Spleen (tissue), 11 donors: ENCODE measurements around the gene CMTM8. TPM values are rescaled to one million over a fixed set of nuclear protein-coding genes. Genes with fewer than 3 reads are reported as not detected.

Experiments used
- DNase-seq: peaks from one replicate; pipeline ENCODE4 v3.0.0-alpha.2; 2020
- H3K27ac ChIP-seq, 8 donors: fragments of 200-600 bp; sonication (generic) in 7 of 8; 1 replicate in 4 of 8; 2 replicates in 4 of 8; pipeline versions ENCODE4 v1.5.0 to v1.8.0; 2016 to 2021; ENCODE audit warnings: inconsistent platforms in 4 of 8, mild to moderate bottlenecking in 4 of 8, moderate library complexity in 1 of 8
- H3K27me3 ChIP-seq, 7 donors: fragments of 200-600 bp; sonication (generic) in 6 of 7; replicated peaks in 1 of 7; 1 replicate in 4 of 7; 2 replicates in 3 of 7; pipeline versions ENCODE4 v1.5.0 to v1.8.0; 2016 to 2021; ENCODE audit warnings: inconsistent platforms in 3 of 7, mild to moderate bottlenecking in 1 of 7
- H3K36me3 ChIP-seq, 6 donors: fragments of 200-600 bp; sonication (generic) in 5 of 6; 1 replicate in 4 of 6; 2 replicates in 2 of 6; pipeline versions ENCODE4 v1.5.0 to v1.8.0; 2016 to 2021; ENCODE audit warnings: inconsistent platforms in 2 of 6
- H3K4me1 ChIP-seq, 6 donors: fragments of 200-600 bp; sonication (generic) in 5 of 6; 1 replicate in 3 of 6; 2 replicates in 3 of 6; pipeline versions ENCODE4 v1.5.0 to v1.8.0; 2016 to 2021; ENCODE audit warnings: inconsistent platforms in 3 of 6
- H3K4me3 ChIP-seq, 8 donors: fragments of 200-600 bp; sonication (generic) in 7 of 8; 1 replicate in 4 of 8; 2 replicates in 4 of 8; pipeline versions ENCODE4 v1.5.0 to v1.8.0; 2016 to 2021; ENCODE audit warnings: inconsistent platforms in 4 of 8, mild to moderate bottlenecking in 4 of 8, moderate library complexity in 2 of 8
- H3K9me3 ChIP-seq, 8 donors: fragments of 200-600 bp; sonication (generic) in 7 of 8; 1 replicate in 4 of 8; 2 replicates in 4 of 8; pipeline versions ENCODE4 v1.5.0 to v1.8.0; 2016 to 2021; ENCODE audit warnings: inconsistent platforms in 4 of 8
- CTCF ChIP-seq, 11 experiments: fragments of 200-600 bp in 7 of 11; fragments of 450-650 bp in 4 of 11; sonication (generic) in 4 of 11; IDR thresholded peaks in 8 of 11; conservative IDR thresholded peaks in 3 of 11; 1 replicate in 7 of 11; 2 replicates in 4 of 11; pipeline versions ENCODE4 v1.4.0 to v1.8.0; 2016 to 2021; ENCODE audit warnings: antibody characterized with exemption in 11 of 11, inconsistent platforms in 4 of 11, mild to moderate bottlenecking in 1 of 11
- POLR2A ChIP-seq, 3 donors: fragments of 450-650 bp; IDR thresholded peaks; one replicate each; pipeline ENCODE4 v1.5.1; 2017; ENCODE audit warnings: antibody characterized with exemption in 3 of 3, mild to moderate bottlenecking in 1 of 3
- POLR2AphosphoS5 ChIP-seq, 3 donors: sonication (generic); formaldehyde crosslinking; IDR thresholded peaks; one replicate each; pipeline ENCODE4 v1.5.1; 2017; ENCODE audit warnings: antibody characterized with exemption in 3 of 3
- WGBS, 5 donors: extraction: QIAGEN DNeasy Blood & Tissue Kit in 3 of 5; methylation state at CpG; one replicate each; pipeline versions ENCODE4 v1.1.5 to v1.1.7; 2013 to 2018; 5-methylcytosine and 5-hydroxymethylcytosine counted together
- intact Hi-C: fragments of 100-400 bp; cut with DNase I; formaldehyde crosslinking; loops from one replicate; pipeline ENCODE4 v1.15.0; 2023; ENCODE audit warnings: low total_unique reads
- polyA plus RNA-seq, 3 donors: library from polyadenylated mRNA; stranded (reverse); fragments of 200-250 nt; gene quantifications; one replicate each; pipeline ENCODE4 v1.2.1, GENCODE V29; 2013
- total RNA-seq, 7 donors: library from RNA; depleted of rRNA in 3 of 7; stranded (reverse); fragments of >200 nt in 3 of 7; fragmentation: NEBNext Ultra II Directional in 4 of 7; extraction: Animal tissue kit (Norgen Biotek cat#: 25700) in 4 of 7; gene quantifications; one replicate each; pipeline versions ENCODE4 v1.1.0 to v1.2.1, GENCODE V29; 2016 to 2021
- donor health status: healthy with polysubstance abuse.
- donor health status: DM: no; HTN: no; CAD: no; lungs with moderate emphysema.
- donor health status: DM: no; HTN: no; CAD: no.
- donor health status: Bipolar disorder and iron deficiency.
- donor health status: healthy.
- donor health status: DM: no; HTN: no; CAD: no.
- donor health status: DM: yes; HTN: yes; CAD: no.

CMTM8 gene
- total and polyA plus RNA-seq, 10 donors = 0.61 to 3.5 (median 1.6) TPM

- Histone ChIP-seq H3K9me3 (no peaks in the 10 kb centered on the region), H3K27ac (peak overlapping the region in 4 of 8 donors; percentile 70 to 97 (median 90)), H3K36me3 (peaks cover 0 to 15% (median 0%) of the 10 kb centered on the region in 6 donors), H3K4me3 (no peak overlapping the region), H3K4me1 (peaks cover 27 to 100% (median 83%) of the 10 kb centered on the region in 6 donors), H3K27me3 (no peaks in the 10 kb centered on the region)
- no peak for DNase-seq
- intact Hi-C loops = no loop called here
- TF ChIP-seq POLR2A (IDR thresholded peaks at IDR 0.05) (no peak), POLR2AphosphoS5 (IDR thresholded peaks at IDR 0.05) (no peak), CTCF (IDR thresholded peaks at IDR 0.05 in 8 of 11, conservative IDR thresholded peaks at IDR 0.05 in 3 of 11) (no peak)
- whole genome bisulfite sequencing, 5 donors = 67 to 100% (median 84%) methylated on average over 1 of the region's 1 CpG
These were observed 166.2 kb downstream of the CMTM8 start for GRCh38 chr3:32404714-32405113.

- peak overlapping the region in 4 of 8 donors; percentile 70 to 97 (median 90) for H3K27ac ChIP-seq
- DNase-seq = no peak
- H3K36me3 ChIP-seq = peaks cover 0 to 15% (median 0%) of the 10 kb centered on the region in 6 donors
- no peak overlapping the region for H3K4me3 ChIP-seq
- 39 to 73% (median 58%) methylated on average over 2 of the region's 2 CpGs for WGBS, 5 donors
- intact Hi-C loops = no loop called here
- H3K4me1 ChIP-seq = peaks cover 25 to 100% (median 83%) of the 10 kb centered on the region in 6 donors
- no peaks in the 10 kb centered on the region for H3K9me3 ChIP-seq
- H3K27me3 ChIP-seq = no peaks in the 10 kb centered on the region
- TF ChIP-seq POLR2AphosphoS5 (IDR thresholded peaks at IDR 0.05) = no peak
- TF ChIP-seq POLR2A (IDR thresholded peaks at IDR 0.05) = no peak
- TF ChIP-seq CTCF (IDR thresholded peaks at IDR 0.05 in 8 of 11, conservative IDR thresholded peaks at IDR 0.05 in 3 of 11) = no peak
These were observed 166.7 kb downstream of the CMTM8 start for GRCh38 chr3:32405155-32405554.

GRCh38 chr3:32405711-32406323 lies 167.3 kb downstream of the CMTM8 start:
- intact Hi-C loops = no loop called here
- Histone ChIP-seq H3K4me3 (peak overlapping the region in 1 of 8 donors; percentile 35), H3K27ac (peak overlapping the region in 6 of 8 donors; percentile 68 to 97 (median 80)), H3K9me3 (no peaks in the 10 kb centered on the region), H3K27me3 (no peaks in the 10 kb centered on the region), H3K36me3 (peaks cover 0 to 15% (median 0%) of the 10 kb centered on the region in 6 donors), H3K4me1 (peaks cover 22 to 100% (median 83%) of the 10 kb centered on the region in 6 donors)
- TF ChIP-seq POLR2A (IDR thresholded peaks at IDR 0.05) = no peak
- no peak for TF ChIP-seq POLR2AphosphoS5 (IDR thresholded peaks at IDR 0.05)
- no peak for TF ChIP-seq CTCF (IDR thresholded peaks at IDR 0.05 in 8 of 11, conservative IDR thresholded peaks at IDR 0.05 in 3 of 11)
- WGBS, 5 donors = 72 to 86% (median 77%) methylated on average over 7 of the region's 7 CpGs
- no peak for DNase-seq
